ENCODE results near the gene PRKAG2.

- TF ChIP-seq, protein P1, sequence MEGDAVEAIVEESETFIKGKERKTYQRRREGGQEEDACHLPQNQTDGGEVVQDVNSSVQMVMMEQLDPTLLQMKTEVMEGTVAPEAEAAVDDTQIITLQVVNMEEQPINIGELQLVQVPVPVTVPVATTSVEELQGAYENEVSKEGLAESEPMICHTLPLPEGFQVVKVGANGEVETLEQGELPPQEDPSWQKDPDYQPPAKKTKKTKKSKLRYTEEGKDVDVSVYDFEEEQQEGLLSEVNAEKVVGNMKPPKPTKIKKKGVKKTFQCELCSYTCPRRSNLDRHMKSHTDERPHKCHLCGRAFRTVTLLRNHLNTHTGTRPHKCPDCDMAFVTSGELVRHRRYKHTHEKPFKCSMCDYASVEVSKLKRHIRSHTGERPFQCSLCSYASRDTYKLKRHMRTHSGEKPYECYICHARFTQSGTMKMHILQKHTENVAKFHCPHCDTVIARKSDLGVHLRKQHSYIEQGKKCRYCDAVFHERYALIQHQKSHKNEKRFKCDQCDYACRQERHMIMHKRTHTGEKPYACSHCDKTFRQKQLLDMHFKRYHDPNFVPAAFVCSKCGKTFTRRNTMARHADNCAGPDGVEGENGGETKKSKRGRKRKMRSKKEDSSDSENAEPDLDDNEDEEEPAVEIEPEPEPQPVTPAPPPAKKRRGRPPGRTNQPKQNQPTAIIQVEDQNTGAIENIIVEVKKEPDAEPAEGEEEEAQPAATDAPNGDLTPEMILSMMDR (IDR thresholded peaks at IDR 0.05; ENCODE audit: low read depth, low read length, poor library complexity, severe bottlenecking) = no peak
- no peak for TF ChIP-seq EZH2phosphoT487 (IDR thresholded peaks at IDR 0.05; ENCODE audit: borderline replicate concordance, low read length)
These were observed 279.1 kb downstream of the PRKAG2 start for GRCh38 chr7:151597541-151598444.

All from DOHH2 (cell line).